Measurements from ENCODE around the gene NCAM2. TPM values are rescaled to one million over a fixed set of nuclear protein-coding genes. Genes with fewer than 3 reads are reported as not detected.

Gene NCAM2
- total and polyA plus RNA-seq, 10 donors = 0.09 to 5.7 (median 1.0) TPM

- no peak overlapping the region for H3K4me3 ChIP-seq
- no peaks in the 10 kb centered on the region for H3K4me1 ChIP-seq
- peaks cover 0 to 56% (median 41%) of the 10 kb centered on the region in 8 donors for H3K9me3 ChIP-seq
- no peaks in the 10 kb centered on the region for H3K36me3 ChIP-seq
- H3K27ac ChIP-seq = no peak overlapping the region
- no peak for DNase-seq
- no peaks in the 10 kb centered on the region for H3K27me3 ChIP-seq (replicated peaks in 1 of 7)
- intact Hi-C loops (cut with DNase I; ENCODE audit: low total_unique reads) = no loop called here
- TF ChIP-seq POLR2AphosphoS5 (IDR thresholded peaks at IDR 0.05) = no peak
- TF ChIP-seq CTCF (IDR thresholded peaks at IDR 0.05 in 8 of 11, conservative IDR thresholded peaks at IDR 0.05 in 3 of 11) = no peak
- no peak for TF ChIP-seq POLR2A (IDR thresholded peaks at IDR 0.05)
Observed at GRCh38 chr21:21345872-21346271, 347.7 kb downstream of the NCAM2 start.

GRCh38 chr21:21366277-21366676, 368.1 kb downstream of the NCAM2 start:
- no peaks in the 10 kb centered on the region for H3K36me3 ChIP-seq
- no peak overlapping the region for H3K27ac ChIP-seq
- no peaks in the 10 kb centered on the region for H3K27me3 ChIP-seq (replicated peaks in 1 of 7)
- intact Hi-C loops (cut with DNase I; ENCODE audit: low total_unique reads) = no loop called here
- DNase-seq = no peak
- no peaks in the 10 kb centered on the region for H3K4me1 ChIP-seq
- peaks cover 0 to 5% (median 0%) of the 10 kb centered on the region in 8 donors for H3K9me3 ChIP-seq
- H3K4me3 ChIP-seq = no peak overlapping the region
- TF ChIP-seq CTCF (IDR thresholded peaks at IDR 0.05 in 8 of 11, conservative IDR thresholded peaks at IDR 0.05 in 3 of 11) (no peak), POLR2AphosphoS5 (IDR thresholded peaks at IDR 0.05) (no peak), POLR2A (IDR thresholded peaks at IDR 0.05) (no peak)

GRCh38 chr21:21367583-21367982, 369.4 kb downstream of the NCAM2 start:
- no peak overlapping the region for H3K4me3 ChIP-seq
- no peak for TF ChIP-seq POLR2AphosphoS5 (IDR thresholded peaks at IDR 0.05)
- no peak for TF ChIP-seq CTCF (IDR thresholded peaks at IDR 0.05 in 8 of 11, conservative IDR thresholded peaks at IDR 0.05 in 3 of 11)
- no peak for TF ChIP-seq POLR2A (IDR thresholded peaks at IDR 0.05)
- no peaks in the 10 kb centered on the region for H3K27me3 ChIP-seq (replicated peaks in 1 of 7)
- H3K9me3 ChIP-seq = peaks cover 0 to 5% (median 0%) of the 10 kb centered on the region in 8 donors
- intact Hi-C loops (cut with DNase I; ENCODE audit: low total_unique reads) = no loop called here
- H3K36me3 ChIP-seq = no peaks in the 10 kb centered on the region
- no peaks in the 10 kb centered on the region for H3K4me1 ChIP-seq
- DNase-seq = no peak
- no peak overlapping the region for H3K27ac ChIP-seq

- WGBS, 5 donors = 42 to 65% (median 58%) methylated on average over 1 of the region's 1 CpG
Observed at GRCh38 chr21:21373969-21374368, 375.8 kb downstream of the NCAM2 start.

More at GRCh38 chr21:21373969-21374368, 375.8 kb downstream of the NCAM2 start:
- intact Hi-C loops (cut with DNase I; ENCODE audit: low total_unique reads) = no loop called here
- no peaks in the 10 kb centered on the region for H3K36me3 ChIP-seq
- no peak for TF ChIP-seq POLR2AphosphoS5 (IDR thresholded peaks at IDR 0.05)
- no peak for TF ChIP-seq POLR2A (IDR thresholded peaks at IDR 0.05)
- TF ChIP-seq CTCF (IDR thresholded peaks at IDR 0.05 in 8 of 11, conservative IDR thresholded peaks at IDR 0.05 in 3 of 11) = no peak
- no peak overlapping the region for H3K27ac ChIP-seq
- no peak overlapping the region for H3K4me3 ChIP-seq
- H3K4me1 ChIP-seq = no peaks in the 10 kb centered on the region
- no peaks in the 10 kb centered on the region for H3K9me3 ChIP-seq
- DNase-seq = no peak
- no peaks in the 10 kb centered on the region for H3K27me3 ChIP-seq (replicated peaks in 1 of 7)
